ENCODE data around the gene MFSD2A. TPM values are rescaled to one million over a fixed set of nuclear protein-coding genes. Genes with fewer than 3 reads are reported as not detected.

Gene MFSD2A
- total RNA-seq, 1 experiment from 2014 or later: 8.0 TPM

GRCh38 chr1:39954324-39954869 is 548 bp upstream of the MFSD2A start:
- intact Hi-C loops (cut with micrococcal nuclease): no loop called here
- BruUV-seq (replicated peaks): TSS peak; percentile 64
- no peaks in the 10 kb centered on the region for H3K27me3 ChIP-seq (ENCODE audit: insufficient read depth, low read length)
- no peak for ATAC-seq
- peaks cover 10 to 23% of the 10 kb centered on the region in 2 experiments for H3K4me1 ChIP-seq (ENCODE audit: control insufficient read depth in 1 of 2, insufficient read depth in 2 of 2, low read length in 2 of 2)
- H2AFZ ChIP-seq (ENCODE audit: low read depth, low read length, poor library complexity, severe bottlenecking): no peak overlapping the region
- CTCF ChIA-PET: no interaction called here
- peak overlapping the region; percentile 70 for H3K9ac ChIP-seq (ENCODE audit: low read length)
- RAD21 ChIA-PET (ENCODE audit: low non-redundant PET in 1 of 2, low total read pairs in 2 of 2, uncharacterized antibody in 2 of 2, unreplicated experiment in 2 of 2): no interaction called here
- no peaks in the 10 kb centered on the region for H3K9me2 ChIP-seq (ENCODE audit: insufficient read depth)
- H3K4me3 ChIP-seq (replicated peaks in 1 of 2; ENCODE audit: low read depth in 1 of 2, low read length in 2 of 2): peak overlapping the region; percentile 75 to 89
- no peaks in the 10 kb centered on the region for H4K20me1 ChIP-seq (ENCODE audit: insufficient read depth)
- POLR2A ChIA-PET: interaction anchor here (0.6 to 1.4 kb wide), 2 partner anchors 53 to 1022 kb away, joined by 3 to 7 read pairs; partner anchors contain the start of gene MYCL
- no peaks in the 10 kb centered on the region for H3K36me3 ChIP-seq (ENCODE audit: control insufficient read depth in 1 of 2, insufficient read depth in 2 of 2, low read length in 2 of 2)
- DNase-seq (ENCODE audit: low read depth, low spot score): no peak
- H3K27ac ChIP-seq (ENCODE audit: low read depth, low read length): no peak overlapping the region
- peak overlapping the region; percentile 99 for H3K4me2 ChIP-seq (ENCODE audit: low read length)
- TF ChIP-seq ZFX (IDR thresholded peaks at IDR 0.05) (peak; percentile 76), SRF (IDR thresholded peaks at IDR 0.05; ENCODE audit: low read depth) (no peak)
- peaks cover 0 to 4% of the 10 kb centered on the region in 2 experiments; a peak in 1 of 4 replicates for H3K9me3 ChIP-seq (ENCODE audit: control insufficient read depth in 1 of 2, insufficient read depth in 1 of 2, low read depth in 1 of 2, low read length in 2 of 2)
- 0 out of 2 replicates have a peak, but pooled peaks cover 8% of the 10 kb centered on the region for H3K79me2 ChIP-seq (ENCODE audit: insufficient read depth, low read length)

- POLR2A ChIA-PET: interaction anchor here (0.9 to 1.4 kb wide), 3 partner anchors 36 to 54 kb away, joined by 3 to 7 read pairs (median 4); partner anchors contain the start of gene MYCL
- TF ChIP-seq JUND (IDR thresholded peaks at IDR 0.05): no peak
- peak; percentile 25; the same call in 1 of the 2 replicates for TF ChIP-seq EGR1 (IDR thresholded peaks at IDR 0.05; ENCODE audit: low read depth)
- TF ChIP-seq MAX (IDR thresholded peaks at IDR 0.05): peak; percentile 36; the same call in 1 of the 2 replicates
- Histone ChIP-seq H3K9me2 (ENCODE audit: insufficient read depth) (no peaks in the 10 kb centered on the region), H3K36me3 (ENCODE audit: control insufficient read depth in 1 of 2, insufficient read depth in 2 of 2, low read length in 2 of 2) (0 out of 4 replicates have a peak, but pooled peaks cover 0 to 2% of the 10 kb centered on the region in 2 experiments), H3K27me3 (ENCODE audit: insufficient read depth, low read length) (no peaks in the 10 kb centered on the region), H3K79me2 (ENCODE audit: insufficient read depth, low read length) (0 out of 2 replicates have a peak, but pooled peaks cover 8% of the 10 kb centered on the region), H3K9ac (ENCODE audit: low read length) (peak overlapping the region; percentile 70), H3K4me1 (ENCODE audit: control insufficient read depth in 1 of 2, insufficient read depth in 2 of 2, low read length in 2 of 2) (peaks cover 10 to 23% of the 10 kb centered on the region in 2 experiments), H4K20me1 (ENCODE audit: insufficient read depth) (no peaks in the 10 kb centered on the region), H3K9me3 (ENCODE audit: control insufficient read depth in 1 of 2, insufficient read depth in 1 of 2, low read depth in 1 of 2, low read length in 2 of 2) (no peaks in the 10 kb centered on the region), H3K27ac (ENCODE audit: low read depth, low read length) (peak overlapping the region; percentile 13; the same call in 1 of the 2 replicates), H3K4me2 (ENCODE audit: low read length) (peak overlapping the region; percentile 99), H2AFZ (ENCODE audit: low read depth, low read length, poor library complexity, severe bottlenecking) (no peak overlapping the region), H3K4me3 (replicated peaks in 1 of 2; ENCODE audit: low read depth in 1 of 2, low read length in 2 of 2) (peak overlapping the region; percentile 75 to 89)
- RAD21 ChIA-PET (ENCODE audit: low non-redundant PET in 1 of 2, low total read pairs in 2 of 2, uncharacterized antibody in 2 of 2, unreplicated experiment in 2 of 2): interaction anchor here (0.6 to 0.7 kb wide), 2 partner anchors 36 to 77 kb away, joined by 3 to 5 read pairs; no protein-coding TSS in a partner anchor
- CTCF ChIA-PET: interaction anchor here (0.7 to 1.5 kb wide), 7 partner anchors 10 to 383 kb away, joined by 3 to 11 read pairs (median 3); no protein-coding TSS in a partner anchor
- BruUV-seq (replicated peaks): TSS peak; percentile 42
- intact Hi-C loops (cut with micrococcal nuclease): no loop called here
- DNase-seq (ENCODE audit: low read depth, low spot score) (peak; percentile 18), ATAC-seq (peak; percentile 49)
Measured at GRCh38 chr1:39955547-39956539, 898 bp downstream of the MFSD2A start.
